OCI-M2 (cell line): Measurements from ENCODE around the gene CFAP107.

Experiments
- DNase-seq: peaks from one replicate; lab custom pipeline; 2025; ENCODE audit not compliant: unreplicated experiment; lab: John Stamatoyannopoulos, UW

The CFAP107 gene

DNA sequence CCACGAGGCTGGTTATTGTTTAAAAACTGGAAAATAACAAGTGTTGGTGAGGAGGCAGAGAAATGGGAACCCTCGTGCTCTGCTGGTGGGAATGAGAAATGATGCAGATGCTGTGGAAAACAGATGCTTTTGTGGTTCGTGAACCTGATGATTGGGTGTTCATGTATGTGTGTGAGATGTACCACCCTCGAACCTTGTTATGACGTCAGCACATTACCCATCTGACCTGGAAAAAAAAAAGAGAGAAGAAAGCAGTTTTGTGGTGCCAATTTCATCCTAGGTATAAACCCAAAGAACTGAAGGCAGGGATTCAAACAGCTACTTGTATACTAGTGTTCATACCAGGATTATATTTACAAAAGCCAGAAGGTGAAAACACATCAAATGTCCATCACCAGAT lies 6.4 kb upstream of the CFAP107 start:
- no peak for DNase-seq

DNA sequence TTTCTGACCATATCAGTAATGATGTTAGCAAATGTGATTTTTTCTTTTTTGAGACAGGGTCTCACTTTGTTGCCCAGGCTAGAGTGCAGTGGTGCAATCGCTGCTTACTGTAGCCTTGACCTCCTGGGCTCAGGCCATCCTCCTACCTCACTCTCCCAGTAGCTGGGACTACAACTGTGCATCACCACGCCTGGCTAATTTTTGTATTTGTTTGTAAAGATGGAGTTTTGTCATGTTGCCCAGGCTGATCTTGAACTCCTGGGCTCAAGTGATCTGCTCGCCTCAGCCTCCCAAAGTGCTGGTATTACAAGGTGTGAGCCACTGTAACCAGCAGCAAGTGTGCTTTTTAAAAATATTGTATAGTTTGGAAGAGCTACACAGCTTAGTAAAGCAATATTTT lies 4.1 kb upstream of the CFAP107 start:
- no peak for DNase-seq

DNA sequence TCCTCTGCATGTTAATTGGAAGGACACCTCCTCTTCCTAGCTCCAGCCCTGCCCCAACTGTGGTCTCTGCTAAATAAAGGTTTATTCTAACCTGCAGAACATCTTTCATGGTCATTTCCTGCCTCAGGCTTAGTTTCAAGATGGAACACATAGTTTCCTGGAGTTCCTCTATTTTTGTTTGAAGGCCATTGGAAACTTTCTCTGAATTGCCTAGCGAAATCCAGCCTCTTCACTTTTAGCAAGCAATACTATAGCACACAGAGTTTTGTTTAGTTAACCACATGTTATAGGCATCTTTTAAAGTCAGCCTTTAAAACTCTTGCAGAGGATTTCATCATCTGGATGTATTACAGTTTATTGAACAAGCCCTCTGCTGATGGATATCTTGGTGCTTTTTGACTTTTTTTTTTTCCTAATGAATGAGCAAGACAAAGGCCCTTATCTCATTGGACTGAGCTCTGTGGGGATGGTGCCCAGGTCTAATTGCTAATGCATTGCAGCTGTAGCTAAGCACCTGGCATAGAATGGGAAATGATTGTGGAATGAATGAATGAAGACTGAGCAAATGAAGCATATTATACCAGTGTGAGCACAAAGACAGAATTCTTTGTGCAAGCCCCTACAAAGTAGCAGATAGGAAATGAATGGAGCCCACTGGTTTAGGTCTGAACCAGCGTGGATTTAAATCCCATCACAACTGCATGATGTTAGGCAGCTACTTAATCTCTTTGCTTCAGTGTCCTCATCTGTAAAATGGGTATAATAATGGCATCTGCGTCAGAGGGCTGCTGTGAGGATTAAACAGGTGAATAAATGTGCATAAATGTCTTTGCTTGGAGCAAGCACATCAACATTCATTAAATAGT lies 641 bp upstream of the CFAP107 start:
- DNase-seq: no peak

DNA sequence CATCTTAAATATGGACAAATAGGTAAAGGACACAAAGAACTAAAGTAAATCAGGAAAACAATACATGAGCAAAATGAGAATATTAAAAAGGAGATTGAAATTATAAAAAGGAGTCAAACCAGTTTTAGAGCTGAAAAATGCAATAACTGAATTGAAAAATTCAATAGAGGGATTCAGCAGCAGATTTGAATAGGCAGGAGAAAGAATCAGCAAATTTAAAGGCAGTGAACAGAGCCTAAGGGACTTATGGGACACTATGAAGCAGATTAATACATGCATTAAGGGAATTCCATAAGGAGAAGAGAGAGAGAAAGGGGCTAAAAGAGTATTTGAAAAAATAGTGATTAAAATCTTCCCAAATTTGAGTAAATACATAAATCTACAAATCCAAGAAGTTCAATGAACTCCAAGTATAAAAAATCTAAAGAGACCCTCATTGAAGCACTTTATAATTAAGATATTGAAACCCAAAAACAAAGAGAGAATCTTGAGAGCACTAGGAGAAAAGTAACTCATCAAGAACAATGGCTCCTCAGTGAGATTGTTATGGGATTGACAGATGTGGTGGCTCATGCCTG lies 2.9 kb downstream of the CFAP107 start:
- no peak for DNase-seq

DNA sequence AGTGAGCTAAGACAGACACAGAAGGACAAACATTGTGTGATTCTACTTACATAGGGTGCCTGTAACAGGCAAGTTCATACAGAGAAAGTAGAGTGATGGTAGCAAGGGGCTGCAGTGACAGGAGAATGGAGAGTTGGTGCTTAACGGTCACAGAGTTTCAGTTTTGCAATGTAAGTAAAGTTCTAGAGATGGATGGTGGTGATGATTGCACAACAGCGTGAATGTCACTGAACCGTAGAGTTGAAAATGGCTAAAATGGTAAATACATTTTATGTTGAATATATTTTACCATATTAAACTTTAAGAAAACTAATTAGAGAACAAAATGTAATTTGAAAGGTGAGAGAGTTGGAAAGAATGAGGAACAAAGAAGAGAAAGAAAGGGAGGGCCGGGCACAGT lies 8.7 kb downstream of the CFAP107 start:
- no peak for DNase-seq

DNA sequence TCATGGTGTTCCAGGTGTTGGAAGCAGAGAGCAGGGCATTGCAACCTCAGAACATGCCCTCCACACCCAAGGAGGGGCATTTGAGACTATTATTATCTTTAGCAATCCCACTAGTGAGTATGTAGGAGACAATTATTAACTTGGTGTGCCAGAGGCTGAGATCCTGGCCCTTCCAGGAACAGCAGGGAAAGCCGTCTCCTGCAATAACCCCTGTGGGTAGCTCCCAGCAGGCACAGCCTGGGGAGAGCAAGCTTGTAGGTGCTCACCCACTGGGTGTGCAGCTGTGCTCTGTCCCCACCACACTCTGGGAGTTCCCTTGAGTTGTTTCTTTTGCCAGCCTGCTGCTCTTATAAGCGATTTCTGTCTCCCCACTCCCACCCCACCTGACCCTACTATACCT lies 10.3 kb downstream of the CFAP107 start:
- no peak for DNase-seq

DNA sequence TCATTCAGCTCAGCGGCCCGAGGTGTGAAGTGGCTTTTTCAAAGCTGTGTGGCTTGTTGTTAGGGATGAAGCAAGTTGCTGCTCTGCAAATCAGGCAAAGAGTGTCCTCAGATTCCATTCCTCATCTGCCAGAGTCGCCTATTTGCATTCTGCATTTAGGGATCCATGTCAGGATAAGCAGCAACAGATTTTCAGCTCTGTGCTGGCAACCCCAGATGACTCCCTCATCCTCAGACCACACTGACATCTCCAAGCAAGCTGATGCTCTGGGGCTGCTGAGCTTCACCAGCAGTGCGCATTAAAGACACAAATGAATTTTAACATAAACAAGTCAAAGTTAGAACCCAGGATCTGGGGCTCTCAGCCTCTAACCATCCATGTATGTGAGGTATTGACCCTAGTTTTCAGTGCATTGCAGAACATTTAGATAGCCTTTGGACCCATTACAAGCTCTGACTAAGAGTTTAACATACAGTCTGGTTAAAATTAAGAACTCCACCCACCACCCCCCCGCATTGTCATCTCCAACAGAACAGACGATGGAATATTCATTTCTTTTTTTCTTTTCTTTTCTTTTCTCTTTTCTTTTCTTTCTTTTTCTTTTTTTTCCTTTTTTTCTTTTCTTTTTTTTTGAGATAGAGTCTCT lies 10.9 kb downstream of the CFAP107 start:
- no peak for DNase-seq

DNA sequence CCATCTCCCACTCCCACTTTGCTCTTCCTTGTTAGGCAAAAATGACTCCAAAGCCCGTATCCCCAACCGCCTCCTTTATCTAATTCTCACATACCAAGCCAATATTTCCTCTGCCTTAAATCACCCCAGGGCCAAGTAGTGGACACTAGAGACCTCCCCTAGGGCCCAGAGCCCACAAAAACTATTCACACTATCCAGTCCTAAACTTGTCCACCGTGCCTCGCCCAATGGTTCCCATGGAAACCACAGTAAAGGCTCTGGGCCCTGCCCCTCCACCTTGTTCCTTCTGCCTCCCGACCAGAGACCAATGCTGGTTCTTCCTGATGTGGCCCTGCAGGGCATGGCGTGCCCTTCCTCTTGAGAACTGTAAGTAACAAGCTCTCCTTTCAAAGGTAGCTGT lies 11.8 kb downstream of the CFAP107 start:
- DNase-seq: no peak

DNA sequence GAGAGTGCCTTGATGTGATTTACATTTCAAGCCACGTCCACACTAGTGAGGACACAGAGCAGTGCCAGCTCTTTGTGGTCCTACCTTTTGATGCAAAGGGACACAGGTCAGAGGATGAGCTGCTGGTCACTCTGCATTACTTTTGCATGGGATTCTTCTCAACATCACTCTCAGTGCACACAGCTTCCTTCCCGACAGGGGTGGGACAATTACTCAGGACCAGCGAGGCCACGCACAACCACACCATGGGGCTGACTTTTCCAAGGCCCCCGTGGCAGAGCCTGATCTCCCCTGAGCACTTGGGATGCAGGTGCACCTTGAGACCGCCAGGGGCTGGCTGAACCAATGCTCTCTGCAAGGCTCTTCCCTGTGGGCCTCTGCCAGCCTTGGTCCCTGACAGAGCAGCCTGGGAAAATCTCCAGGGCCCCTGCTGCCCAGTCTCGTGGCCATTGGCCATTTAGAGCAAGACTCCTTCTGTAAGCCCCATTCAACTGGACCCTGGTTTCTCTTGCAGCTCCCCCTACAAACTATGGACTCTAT lies 14.3 kb downstream of the CFAP107 start:
- no peak for DNase-seq

DNA sequence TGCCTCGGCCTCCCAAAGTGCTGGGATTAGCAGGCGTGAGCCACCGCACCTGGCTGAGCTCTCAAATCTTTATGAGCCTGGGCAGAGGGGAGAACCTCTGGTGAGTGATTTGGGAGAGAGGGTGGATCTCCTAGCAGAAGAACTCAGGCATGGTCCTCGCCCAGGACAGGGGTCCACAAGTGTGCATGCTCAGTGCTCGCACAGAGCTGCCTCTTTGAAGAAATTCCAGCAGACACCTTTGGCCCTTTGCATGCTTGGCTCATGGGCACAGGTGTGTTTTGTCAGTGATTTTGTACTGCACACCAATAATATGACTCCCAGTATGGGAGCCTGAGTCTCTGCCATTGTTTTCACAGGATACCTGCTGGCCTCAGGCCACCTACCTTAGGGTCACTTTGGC lies 15.8 kb downstream of the CFAP107 start:
- no peak for DNase-seq

DNA sequence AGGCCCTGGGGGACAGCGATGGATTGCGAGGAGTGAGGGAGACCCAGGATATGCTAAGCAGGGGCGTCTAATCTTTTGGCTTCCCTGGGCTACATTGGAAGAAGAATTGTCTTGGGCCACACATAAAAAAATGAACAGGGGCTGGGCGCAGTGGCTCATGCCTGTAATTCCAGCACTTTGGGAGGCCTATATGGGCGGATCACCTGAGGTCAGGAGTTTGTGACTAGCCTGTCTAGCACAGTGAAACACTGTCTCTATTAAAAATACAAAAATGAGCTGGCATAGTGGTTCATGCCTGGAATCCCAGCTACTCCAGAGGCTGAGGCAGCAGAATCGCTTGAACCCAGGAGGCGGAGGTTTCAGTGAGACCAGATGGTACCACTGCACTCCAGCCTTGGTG lies 16.8 kb downstream of the CFAP107 start:
- DNase-seq: no peak

DNA sequence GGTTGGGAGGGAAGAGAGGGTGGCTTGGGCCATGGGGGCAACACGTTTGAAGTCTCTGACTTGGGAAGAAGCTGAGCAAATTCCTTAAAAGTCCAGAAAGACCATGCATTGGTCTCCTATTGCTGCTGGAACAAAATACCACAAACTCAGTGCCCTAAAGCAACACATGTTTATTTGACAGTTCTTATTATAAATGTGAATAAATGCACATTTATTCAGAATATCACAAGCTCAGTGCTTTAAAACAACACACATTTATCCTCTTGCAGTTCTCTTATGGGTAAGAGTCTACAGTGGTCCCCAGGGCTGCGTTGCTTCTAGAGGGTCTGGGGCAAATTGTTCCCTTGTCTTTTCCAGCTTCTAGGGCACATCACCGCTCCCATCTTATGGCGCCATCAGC lies 17.5 kb downstream of the CFAP107 start:
- DNase-seq: no peak

DNA sequence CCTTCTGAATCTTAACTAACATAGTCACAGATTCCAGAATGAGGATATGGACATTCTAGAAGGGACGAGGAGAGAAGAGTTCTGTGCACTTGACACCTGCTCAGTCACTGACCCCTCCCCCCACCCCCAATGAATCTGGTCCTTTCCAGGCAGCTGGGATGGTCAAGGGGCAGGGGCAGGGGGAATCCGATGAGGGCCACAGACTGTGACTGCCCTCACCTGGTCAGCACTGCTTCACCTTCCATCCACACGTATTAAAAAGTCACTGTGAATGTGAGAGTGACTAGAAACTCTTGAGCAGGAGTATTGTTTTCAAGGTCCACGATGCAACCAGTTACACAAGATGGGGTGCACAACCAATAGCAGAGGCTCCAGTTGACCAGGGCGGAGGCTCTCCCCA lies 18.0 kb downstream of the CFAP107 start:
- DNase-seq: no peak

DNA sequence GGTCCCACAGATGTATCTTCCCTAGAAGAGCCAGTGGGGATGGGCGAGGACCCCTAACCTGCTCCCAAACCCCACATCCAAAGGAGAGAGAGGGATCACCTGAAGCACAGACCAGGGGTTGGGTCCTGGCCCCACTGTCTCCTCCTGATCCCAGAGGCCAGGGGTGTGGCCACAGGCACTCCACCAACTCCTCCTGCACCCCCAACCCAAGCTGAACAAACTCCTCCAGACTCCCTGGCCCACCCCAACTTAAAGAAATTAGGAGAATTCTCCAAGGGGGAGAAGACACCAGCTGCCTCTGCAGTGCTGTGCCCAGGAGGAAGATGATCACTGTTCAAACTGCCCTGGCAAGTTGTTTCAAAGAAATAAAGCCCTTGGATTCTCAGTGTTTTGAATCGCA lies 23.0 kb downstream of the CFAP107 start:
- no peak for DNase-seq

DNA sequence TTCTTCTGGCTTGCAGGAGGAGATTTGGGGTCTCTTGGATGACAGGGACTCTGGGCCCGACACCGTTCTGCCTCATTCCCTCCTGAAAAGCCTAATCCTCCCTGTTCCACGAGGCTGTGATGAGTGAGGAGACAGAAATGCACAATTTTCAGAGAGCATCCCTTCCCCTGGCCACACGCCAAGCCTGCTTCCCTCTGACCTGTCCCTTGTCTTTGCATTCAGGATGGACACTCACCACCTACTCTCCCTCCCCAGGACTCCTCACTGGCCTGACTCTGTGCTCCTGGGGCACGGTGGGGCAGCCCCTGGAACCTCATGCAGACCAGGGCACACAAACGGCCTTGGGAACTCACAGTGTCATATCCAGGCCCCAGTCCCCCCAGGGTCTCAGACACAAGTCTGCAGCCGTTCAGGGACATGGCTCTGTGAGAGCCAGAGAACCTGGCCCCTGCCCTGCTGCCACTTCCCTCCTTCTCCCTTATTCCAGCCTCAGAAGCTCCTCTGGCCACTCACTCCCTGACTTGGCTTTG lies 24.0 kb downstream of the CFAP107 start:
- no peak for DNase-seq

DNA sequence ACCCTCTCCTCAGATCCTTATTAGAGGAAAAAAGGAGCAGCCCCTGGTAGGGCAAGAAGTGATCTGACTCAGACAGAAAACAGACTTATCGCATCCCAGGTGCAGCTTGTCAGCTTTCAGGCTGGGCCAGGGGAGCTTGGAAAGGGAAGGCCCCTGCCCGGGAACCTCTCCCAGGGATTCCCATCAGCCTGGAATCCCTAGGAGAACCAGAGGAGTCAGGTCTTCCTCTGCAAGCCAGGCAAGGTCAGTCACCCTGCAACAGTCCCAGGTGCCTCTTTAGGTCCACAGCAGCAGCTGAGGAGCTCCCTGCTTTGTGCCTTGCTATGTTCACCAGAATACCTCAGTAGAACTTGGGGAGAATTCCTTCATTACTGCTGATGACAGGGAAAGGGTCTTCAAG lies 24.6 kb downstream of the CFAP107 start:
- DNase-seq: no peak

DNA sequence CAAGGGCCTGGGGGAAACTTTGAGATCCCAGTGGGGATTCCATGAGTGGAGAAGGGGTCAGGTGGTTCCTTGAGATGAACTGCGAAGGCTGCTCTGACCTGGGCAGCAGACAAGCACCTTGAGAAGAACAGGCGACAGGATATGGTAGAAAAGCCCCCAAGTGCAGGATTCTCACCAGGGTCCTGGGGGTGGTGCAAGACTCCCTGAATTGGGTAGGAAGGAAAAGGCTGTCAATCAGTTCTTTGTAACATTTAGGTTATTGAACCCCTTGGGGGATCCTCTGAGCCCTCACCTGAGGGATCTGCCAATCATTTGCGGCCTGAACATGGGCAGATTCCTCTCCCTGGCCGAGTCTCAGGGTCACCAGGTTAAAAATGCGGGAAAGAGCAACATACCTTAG lies 25.2 kb downstream of the CFAP107 start:
- DNase-seq: no peak

DNA sequence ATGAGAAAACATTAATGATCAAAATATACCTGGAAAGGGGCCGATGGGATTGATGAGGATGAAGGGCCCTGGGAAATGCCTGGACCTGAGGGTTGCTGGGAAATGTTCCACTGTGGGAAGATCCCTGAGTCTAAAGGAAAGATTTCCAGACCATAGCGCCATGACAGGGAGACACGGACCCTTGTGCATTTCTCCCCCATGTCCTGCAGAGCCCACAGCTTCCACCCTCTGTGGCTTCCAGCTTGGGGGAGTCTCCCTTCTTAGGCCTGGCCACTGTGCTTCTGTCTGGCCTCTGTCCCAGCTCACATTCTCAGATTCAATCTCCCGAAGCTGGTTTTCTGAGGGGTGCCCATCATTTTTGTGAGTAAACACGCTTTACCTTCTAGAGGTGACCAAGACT lies 26.5 kb downstream of the CFAP107 start:
- no peak for DNase-seq

DNA sequence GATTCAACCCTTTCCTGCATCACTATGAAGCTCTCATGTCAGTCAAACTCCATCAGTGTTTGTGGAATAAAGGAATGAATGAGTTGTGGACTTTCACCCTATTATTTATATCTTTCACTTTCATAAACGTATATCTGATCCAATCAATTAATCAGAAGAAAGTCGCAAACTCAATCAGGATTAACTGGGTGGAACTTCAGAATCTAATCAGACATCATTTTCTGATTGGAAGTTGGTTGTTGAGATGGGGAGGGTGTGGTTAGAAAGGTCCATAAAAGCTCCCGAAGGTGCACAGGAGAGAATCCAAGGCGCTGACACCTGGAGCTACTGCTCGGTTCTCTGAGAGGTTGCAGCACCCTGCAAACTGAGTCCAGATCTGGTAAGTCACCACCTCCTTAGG lies 27.4 kb downstream of the CFAP107 start, which contains the start of gene PRAMEF12:
TSS of gene PRAMEF12 (plus strand) at position 301 of the 400 bp plus-strand sequence. CDS start 1,130 bp downstream, outside the sequence.
- no peak for DNase-seq

DNA sequence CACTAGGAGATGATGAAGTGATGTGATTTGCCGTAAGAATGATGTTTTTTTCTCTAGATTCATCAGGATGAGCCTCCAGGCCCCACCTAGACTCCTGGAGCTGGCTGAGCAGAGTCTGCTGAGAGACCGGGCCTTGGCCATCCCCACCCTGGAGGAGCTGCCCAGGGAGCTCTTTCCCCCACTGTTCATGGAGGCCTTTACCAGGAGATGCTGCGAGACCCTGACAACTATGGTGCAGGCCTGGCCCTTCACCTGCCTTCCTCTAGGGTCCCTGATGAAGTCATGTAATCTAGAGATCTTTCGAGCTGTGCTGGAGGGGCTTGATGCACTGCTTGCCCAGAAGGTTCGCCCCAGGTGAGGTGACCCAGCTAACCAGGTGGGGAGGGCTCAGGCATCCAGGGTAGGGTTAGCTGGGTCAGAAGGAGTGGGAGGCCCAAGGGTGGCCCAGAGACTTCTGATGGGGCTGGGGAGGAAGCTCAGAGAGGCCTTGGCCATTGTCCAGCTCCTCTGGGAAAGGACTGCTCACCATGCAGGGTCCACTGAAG lies 28.9 kb downstream of the CFAP107 start:
- DNase-seq: no peak

DNA sequence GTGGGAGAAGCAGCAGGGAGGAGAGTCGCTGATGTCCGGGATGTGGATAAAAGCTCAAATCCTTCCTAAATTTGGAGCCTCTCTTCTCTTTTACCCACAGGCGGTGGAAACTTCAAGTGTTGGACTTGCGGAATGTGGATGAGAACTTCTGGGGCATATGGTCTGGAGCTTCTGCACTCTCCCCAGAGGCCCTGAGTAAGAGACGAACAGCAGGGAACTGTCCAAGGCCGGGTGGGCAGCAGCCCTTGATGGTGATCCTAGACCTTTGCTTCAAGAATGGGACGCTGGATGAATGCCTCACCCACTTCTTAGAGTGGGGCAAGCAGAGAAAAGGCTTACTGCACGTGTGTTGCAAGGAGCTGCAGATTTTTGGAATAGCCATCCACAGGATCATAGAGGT lies 29.4 kb downstream of the CFAP107 start:
- DNase-seq: no peak
